Activated CD8-positive, alpha-beta T cell treated with anti-CD3 and anti-CD28 coated beads for 36 hours (primary cell): Measurements from ENCODE around the gene WDR74. TPM values are rescaled to one million over a fixed set of nuclear protein-coding genes. Genes with fewer than 3 reads are reported as not detected.
"Not testable (repeated sequence)": the region's sequence is repeated elsewhere in the genome, so short reads cannot be mapped to it uniquely, and the experiment has no call there.

Source experiments
- ATAC-seq: fragments of 200-7000 bp; cut with Tn5 transposase; one replicate; pipeline ENCODE4 v1.10.0; 2021; ENCODE audit warnings: mild to moderate bottlenecking, moderate library complexity
- CTCF ChIA-PET: fragments of 350-600 bp; sonication (Branson Sonifier 250); formaldehyde crosslinking; loops from one replicate; lab custom pipeline; 2021; ENCODE audit warnings: antibody characterized with exemption; lab: Charles Lee
- POLR2A ChIA-PET: fragments of 350-600 bp; sonication (Branson Sonifier 250); formaldehyde crosslinking; loops from one replicate; lab custom pipeline; 2021; ENCODE audit warnings: antibody characterized with exemption; lab: Charles Lee
- DNase-seq: peaks from one replicate; pipeline ENCODE4 v3.0.0-alpha.2; 2020
- H3K27ac Mint-ChIP-seq: one replicate; pipeline ENCODE4 v1.8.0; 2021; ENCODE audit warnings: mild to moderate bottlenecking, mixed read lengths
- H3K27me3 Mint-ChIP-seq: one replicate; pipeline ENCODE4 v1.8.0; 2021; ENCODE audit warnings: mixed read lengths
- H3K36me3 Mint-ChIP-seq: one replicate; pipeline ENCODE4 v1.8.0; 2021; ENCODE audit warnings: low read depth, mixed read lengths
- H3K4me1 Mint-ChIP-seq: one replicate; pipeline ENCODE4 v1.8.0; 2021; ENCODE audit warnings: low read depth, mixed read lengths
- H3K4me3 Mint-ChIP-seq: one replicate; pipeline ENCODE4 v1.8.0; 2021; ENCODE audit warnings: mild to moderate bottlenecking, moderate library complexity, mixed read lengths
- H3K9me3 Mint-ChIP-seq: one replicate; pipeline ENCODE4 v1.8.0; 2021; ENCODE audit warnings: mixed read lengths
- intact Hi-C: fragments of 100-400 bp; cut with micrococcal nuclease; formaldehyde crosslinking; loops from one replicate; pipeline ENCODE4 v1.10.0; 2022
- total RNA-seq, 2 experiments: library from RNA; stranded (reverse); gene quantifications; one replicate each; pipeline ENCODE4 v1.2.3, GENCODE V29; 2021
- TF ChIP-seq, protein P1 (sequence below): fragments of 200-600 bp; IDR thresholded peaks from one replicate; pipeline ENCODE4 v1.8.0; 2022; ENCODE audit warnings: antibody characterized with exemption, mild to moderate bottlenecking

Gene WDR74
- total RNA-seq, 2 experiments from 2014 or later = 96.5 to 99.3 TPM

DNA sequence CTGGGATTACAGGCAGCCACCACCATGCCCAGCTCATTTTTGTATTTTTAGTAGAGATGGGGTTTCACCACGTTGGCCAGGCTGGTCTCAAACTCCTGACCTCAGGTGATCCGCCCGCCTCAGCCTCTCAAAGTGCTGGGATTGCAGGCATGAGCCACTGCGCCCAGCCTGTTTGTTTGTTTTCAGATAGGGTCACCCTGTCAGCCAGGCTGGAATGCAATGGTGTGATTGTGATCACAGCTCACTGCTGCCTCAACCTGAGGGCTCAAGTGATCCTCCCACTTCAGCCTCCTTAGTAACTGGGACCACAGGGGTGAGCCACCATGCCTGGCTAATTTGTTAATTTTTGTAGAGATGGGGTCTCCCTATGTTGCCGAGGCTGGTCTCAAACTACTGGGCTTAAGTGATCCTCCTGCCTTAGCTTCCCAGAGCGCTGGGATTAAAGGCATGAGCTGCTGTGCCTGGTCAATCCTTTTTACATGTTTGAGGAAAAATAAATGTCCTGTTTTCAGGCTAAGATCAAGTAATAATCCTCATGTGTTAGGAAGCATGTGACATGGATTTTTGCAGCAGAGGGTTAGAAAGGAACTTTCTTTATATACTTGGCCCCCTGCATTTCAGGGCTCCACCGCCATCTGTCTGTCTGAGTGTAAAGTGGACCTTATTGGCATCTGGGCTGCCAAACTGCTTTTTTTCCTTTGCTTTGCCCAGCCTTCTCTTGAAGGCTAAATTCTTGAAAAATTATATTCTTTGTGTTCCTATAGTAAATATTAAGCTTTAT is 36.5 kb upstream of the WDR74 start:
- TF ChIP-seq, protein P1, sequence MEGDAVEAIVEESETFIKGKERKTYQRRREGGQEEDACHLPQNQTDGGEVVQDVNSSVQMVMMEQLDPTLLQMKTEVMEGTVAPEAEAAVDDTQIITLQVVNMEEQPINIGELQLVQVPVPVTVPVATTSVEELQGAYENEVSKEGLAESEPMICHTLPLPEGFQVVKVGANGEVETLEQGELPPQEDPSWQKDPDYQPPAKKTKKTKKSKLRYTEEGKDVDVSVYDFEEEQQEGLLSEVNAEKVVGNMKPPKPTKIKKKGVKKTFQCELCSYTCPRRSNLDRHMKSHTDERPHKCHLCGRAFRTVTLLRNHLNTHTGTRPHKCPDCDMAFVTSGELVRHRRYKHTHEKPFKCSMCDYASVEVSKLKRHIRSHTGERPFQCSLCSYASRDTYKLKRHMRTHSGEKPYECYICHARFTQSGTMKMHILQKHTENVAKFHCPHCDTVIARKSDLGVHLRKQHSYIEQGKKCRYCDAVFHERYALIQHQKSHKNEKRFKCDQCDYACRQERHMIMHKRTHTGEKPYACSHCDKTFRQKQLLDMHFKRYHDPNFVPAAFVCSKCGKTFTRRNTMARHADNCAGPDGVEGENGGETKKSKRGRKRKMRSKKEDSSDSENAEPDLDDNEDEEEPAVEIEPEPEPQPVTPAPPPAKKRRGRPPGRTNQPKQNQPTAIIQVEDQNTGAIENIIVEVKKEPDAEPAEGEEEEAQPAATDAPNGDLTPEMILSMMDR = no peak
- H3K36me3 Mint-ChIP-seq = peaks cover 35% of the 10 kb centered on the region
- H3K27ac Mint-ChIP-seq = no peak overlapping the region
- ATAC-seq (no peak), DNase-seq (no peak)
- no peaks in the 10 kb centered on the region for H3K27me3 Mint-ChIP-seq
- H3K4me1 Mint-ChIP-seq = peaks cover 12% of the 10 kb centered on the region
- no peaks in the 10 kb centered on the region for H3K9me3 Mint-ChIP-seq
- no peak overlapping the region for H3K4me3 Mint-ChIP-seq
- CTCF ChIA-PET = interaction anchor here (1.3 to 2.5 kb wide), 2 partner anchors 13 to 89 kb away, joined by 4 to 9 read pairs; no protein-coding TSS in a partner anchor
- intact Hi-C loops = no loop called here
- POLR2A ChIA-PET = interaction anchor here (1.4 to 1.7 kb wide), 3 partner anchors 19 to 35 kb away, joined by 5 to 8 read pairs (median 6); no protein-coding TSS in a partner anchor

DNA sequence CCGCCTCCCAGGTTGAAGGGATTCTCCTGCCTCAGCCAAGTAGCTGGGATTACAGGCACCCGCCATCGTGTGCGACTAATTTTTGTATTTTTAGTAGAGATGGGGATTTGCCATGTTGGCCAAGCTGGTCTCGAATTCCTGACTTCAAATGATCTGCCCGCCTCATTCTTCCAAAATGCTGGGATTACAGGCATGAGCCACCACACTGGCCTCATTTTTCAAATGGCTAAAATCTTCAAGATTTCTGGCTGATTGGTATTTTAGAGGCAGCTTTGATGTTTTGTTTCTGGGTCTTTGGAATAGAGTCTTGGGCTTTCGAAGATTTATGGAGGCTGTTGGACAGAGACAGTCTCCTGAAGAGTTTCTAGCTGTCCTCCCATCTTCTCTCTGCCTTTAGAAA is 35.5 kb upstream of the WDR74 start:
- no peak for DNase-seq
- ChIA-PET CTCF (interaction anchor here (0.9 to 2.5 kb wide), 3 partner anchors 9 to 88 kb away, joined by 3 to 9 read pairs (median 6); no protein-coding TSS in a partner anchor), POLR2A (interaction anchor here (1.4 to 1.5 kb wide), 2 partner anchors 20 to 34 kb away, joined by 8 read pairs; no protein-coding TSS in a partner anchor)
- H3K27me3 Mint-ChIP-seq = no peaks in the 10 kb centered on the region
- intact Hi-C loops = no loop called here
- H3K4me1 Mint-ChIP-seq = peaks cover 7% of the 10 kb centered on the region
- TF ChIP-seq, protein P1 = no peak
- no peak for ATAC-seq
- peaks cover 29% of the 10 kb centered on the region for H3K36me3 Mint-ChIP-seq
- no peak overlapping the region for H3K27ac Mint-ChIP-seq
- no peak overlapping the region for H3K4me3 Mint-ChIP-seq
- H3K9me3 Mint-ChIP-seq = no peaks in the 10 kb centered on the region

DNA sequence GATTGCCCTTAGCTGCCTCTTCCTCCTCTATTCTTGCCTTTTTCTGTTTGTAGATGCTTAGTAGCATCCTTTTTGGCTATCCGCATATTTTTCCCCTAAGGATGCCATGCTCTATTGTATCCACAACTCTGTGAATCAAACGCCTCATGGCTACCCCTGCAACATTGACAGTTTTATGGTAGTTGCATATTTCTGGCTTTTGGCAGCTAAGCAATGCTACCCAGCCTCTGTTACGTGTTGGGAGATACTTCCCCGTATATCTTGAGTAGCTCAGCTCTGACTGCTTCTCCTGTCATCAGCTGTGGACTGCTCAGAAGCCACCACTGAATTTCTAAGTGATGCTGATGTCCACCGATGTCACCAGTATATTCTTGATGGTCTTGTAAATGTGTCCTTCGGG is 26.2 kb upstream of the WDR74 start:
- Mint-ChIP-seq H3K36me3 (peaks cover 8% of the 10 kb centered on the region), H3K27me3 (no peaks in the 10 kb centered on the region), H3K4me3 (no peak overlapping the region), H3K27ac (no peak overlapping the region), H3K4me1 (peaks cover 20% of the 10 kb centered on the region), H3K9me3 (no peaks in the 10 kb centered on the region)
- POLR2A ChIA-PET = interaction anchor here (0.7 to 5.7 kb wide), 5 partner anchors 10 to 119 kb away, joined by 3 to 49 read pairs (median 11); partner anchors contain the start of gene SLC3A2
- CTCF ChIA-PET = interaction anchor here (1.0 to 2.3 kb wide), 5 partner anchors 9 to 273 kb away, joined by 3 to 7 read pairs (median 3); partner anchors contain the start of genes POLR2G and SLC3A2
- TF ChIP-seq, protein P1 = no peak
- no peak for ATAC-seq
- intact Hi-C loops = no loop called here
- no peak for DNase-seq

DNA sequence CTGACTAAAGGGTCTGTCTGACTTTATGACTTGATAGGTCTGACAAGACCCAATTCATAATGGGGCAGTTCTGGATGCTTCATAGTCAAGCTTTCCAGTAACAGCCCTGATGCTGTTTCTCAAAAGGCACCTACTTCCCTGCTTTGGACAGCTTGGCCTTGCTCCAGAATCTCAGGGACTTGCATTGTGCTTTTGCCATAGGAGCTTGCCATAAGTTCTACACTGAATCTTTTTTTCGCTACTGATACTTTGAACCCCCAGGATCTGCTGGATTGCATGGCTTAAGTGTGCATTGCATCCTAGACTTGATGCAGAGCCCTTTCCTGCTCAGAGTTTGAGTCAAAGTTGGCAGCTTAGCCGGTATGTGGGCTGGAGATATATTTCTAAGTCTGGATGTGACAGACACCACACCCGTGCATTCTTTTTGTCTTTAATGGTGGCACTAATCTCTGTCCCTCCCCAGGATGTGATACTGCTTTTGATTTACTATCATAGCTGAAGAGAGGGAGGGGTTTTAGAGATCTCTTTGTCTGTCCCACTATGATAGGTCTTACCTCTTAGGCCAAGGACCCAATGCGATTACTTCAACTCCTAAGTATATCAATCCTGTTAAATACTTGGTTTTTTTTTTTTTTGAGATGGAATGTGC is 24.4 kb upstream of the WDR74 start:
- POLR2A ChIA-PET = interaction anchor here (0.6 to 5.7 kb wide), 7 partner anchors 8 to 102 kb away, joined by 3 to 49 read pairs (median 7); partner anchors contain the start of genes POLR2G, SLC3A2 and TEX54
- CTCF ChIA-PET = interaction anchor here (0.9 to 4.7 kb wide), 9 partner anchors 8 to 133 kb away, joined by 3 to 47 read pairs (median 3); partner anchors contain the start of gene TMEM179B
- ATAC-seq = no peak
- TF ChIP-seq, protein P1 = no peak
- Mint-ChIP-seq H3K4me1 (peaks cover 29% of the 10 kb centered on the region), H3K4me3 (no peak overlapping the region), H3K9me3 (no peaks in the 10 kb centered on the region), H3K36me3 (peaks cover 11% of the 10 kb centered on the region), H3K27me3 (no peaks in the 10 kb centered on the region), H3K27ac (no peak overlapping the region)
- DNase-seq = no peak
- intact Hi-C loops = no loop called here

DNA sequence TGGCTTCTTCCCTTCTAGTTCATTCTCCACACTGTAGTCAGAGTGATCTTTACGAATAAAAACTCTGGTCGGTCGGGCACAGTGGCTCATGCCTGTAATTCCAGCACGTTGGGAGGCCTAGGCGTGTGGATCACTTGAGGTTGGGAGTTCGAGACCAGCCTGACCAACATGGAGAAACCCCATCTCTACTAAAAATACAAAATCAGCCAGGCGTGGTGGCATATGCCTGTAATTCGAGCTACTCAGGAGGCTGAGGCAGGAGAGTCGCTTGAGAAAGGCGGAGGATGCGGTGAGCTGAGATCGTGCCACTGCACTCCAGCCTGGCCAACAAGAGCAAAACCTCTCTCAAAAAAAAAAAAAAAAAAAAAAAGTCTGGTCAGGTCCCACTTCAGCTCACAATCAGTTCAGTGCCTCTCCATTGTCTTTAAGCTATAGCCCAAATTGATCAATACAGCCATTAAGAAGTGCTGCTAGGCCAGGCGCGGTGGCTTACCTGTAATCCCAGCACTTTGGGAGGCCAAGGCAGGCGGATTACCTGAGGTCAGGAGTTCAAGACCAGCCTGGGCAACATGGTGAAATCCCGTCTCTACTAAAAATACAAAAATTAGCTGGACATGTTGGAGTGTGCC is 22.3 kb upstream of the WDR74 start:
- H3K9me3 Mint-ChIP-seq, ATAC-seq, H3K27me3 Mint-ChIP-seq, H3K4me3 Mint-ChIP-seq, DNase-seq: not testable (repeated sequence)
- intact Hi-C loops = loop anchor here (1.0 kb wide), 1 partner anchor 75 kb away; no protein-coding TSS in a partner anchor
- Mint-ChIP-seq H3K4me1 (peaks cover 40% of the 10 kb centered on the region), H3K27ac (peak overlapping the region; percentile 61), H3K36me3 (peaks cover 25% of the 10 kb centered on the region)
- ChIA-PET POLR2A (interaction anchor here (0.6 to 5.7 kb wide), 9 partner anchors 8 to 235 kb away, joined by 3 to 31 read pairs (median 4); partner anchors contain the start of genes POLR2G, SLC3A2 and STX5), CTCF (interaction anchor here (0.7 to 4.7 kb wide), 10 partner anchors 8 to 437 kb away, joined by 3 to 47 read pairs (median 3); partner anchors contain the start of genes TEX54 and TMEM179B)
